ENCODE results near the gene APBB1IP. TPM values are rescaled to one million over a fixed set of nuclear protein-coding genes. Genes with fewer than 3 reads are reported as not detected.

Gene APBB1IP
- total and polyA plus RNA-seq, 2 of the 8 experiments (the other 6 are each of a cell fraction or from before 2014, with no cell fraction given), result 0.05 TPM; not detected in 1

GRCh38 chr10:26525586-26525985 lies 87.4 kb downstream of the APBB1IP start (continued):
- TF ChIP-seq, protein P1, sequence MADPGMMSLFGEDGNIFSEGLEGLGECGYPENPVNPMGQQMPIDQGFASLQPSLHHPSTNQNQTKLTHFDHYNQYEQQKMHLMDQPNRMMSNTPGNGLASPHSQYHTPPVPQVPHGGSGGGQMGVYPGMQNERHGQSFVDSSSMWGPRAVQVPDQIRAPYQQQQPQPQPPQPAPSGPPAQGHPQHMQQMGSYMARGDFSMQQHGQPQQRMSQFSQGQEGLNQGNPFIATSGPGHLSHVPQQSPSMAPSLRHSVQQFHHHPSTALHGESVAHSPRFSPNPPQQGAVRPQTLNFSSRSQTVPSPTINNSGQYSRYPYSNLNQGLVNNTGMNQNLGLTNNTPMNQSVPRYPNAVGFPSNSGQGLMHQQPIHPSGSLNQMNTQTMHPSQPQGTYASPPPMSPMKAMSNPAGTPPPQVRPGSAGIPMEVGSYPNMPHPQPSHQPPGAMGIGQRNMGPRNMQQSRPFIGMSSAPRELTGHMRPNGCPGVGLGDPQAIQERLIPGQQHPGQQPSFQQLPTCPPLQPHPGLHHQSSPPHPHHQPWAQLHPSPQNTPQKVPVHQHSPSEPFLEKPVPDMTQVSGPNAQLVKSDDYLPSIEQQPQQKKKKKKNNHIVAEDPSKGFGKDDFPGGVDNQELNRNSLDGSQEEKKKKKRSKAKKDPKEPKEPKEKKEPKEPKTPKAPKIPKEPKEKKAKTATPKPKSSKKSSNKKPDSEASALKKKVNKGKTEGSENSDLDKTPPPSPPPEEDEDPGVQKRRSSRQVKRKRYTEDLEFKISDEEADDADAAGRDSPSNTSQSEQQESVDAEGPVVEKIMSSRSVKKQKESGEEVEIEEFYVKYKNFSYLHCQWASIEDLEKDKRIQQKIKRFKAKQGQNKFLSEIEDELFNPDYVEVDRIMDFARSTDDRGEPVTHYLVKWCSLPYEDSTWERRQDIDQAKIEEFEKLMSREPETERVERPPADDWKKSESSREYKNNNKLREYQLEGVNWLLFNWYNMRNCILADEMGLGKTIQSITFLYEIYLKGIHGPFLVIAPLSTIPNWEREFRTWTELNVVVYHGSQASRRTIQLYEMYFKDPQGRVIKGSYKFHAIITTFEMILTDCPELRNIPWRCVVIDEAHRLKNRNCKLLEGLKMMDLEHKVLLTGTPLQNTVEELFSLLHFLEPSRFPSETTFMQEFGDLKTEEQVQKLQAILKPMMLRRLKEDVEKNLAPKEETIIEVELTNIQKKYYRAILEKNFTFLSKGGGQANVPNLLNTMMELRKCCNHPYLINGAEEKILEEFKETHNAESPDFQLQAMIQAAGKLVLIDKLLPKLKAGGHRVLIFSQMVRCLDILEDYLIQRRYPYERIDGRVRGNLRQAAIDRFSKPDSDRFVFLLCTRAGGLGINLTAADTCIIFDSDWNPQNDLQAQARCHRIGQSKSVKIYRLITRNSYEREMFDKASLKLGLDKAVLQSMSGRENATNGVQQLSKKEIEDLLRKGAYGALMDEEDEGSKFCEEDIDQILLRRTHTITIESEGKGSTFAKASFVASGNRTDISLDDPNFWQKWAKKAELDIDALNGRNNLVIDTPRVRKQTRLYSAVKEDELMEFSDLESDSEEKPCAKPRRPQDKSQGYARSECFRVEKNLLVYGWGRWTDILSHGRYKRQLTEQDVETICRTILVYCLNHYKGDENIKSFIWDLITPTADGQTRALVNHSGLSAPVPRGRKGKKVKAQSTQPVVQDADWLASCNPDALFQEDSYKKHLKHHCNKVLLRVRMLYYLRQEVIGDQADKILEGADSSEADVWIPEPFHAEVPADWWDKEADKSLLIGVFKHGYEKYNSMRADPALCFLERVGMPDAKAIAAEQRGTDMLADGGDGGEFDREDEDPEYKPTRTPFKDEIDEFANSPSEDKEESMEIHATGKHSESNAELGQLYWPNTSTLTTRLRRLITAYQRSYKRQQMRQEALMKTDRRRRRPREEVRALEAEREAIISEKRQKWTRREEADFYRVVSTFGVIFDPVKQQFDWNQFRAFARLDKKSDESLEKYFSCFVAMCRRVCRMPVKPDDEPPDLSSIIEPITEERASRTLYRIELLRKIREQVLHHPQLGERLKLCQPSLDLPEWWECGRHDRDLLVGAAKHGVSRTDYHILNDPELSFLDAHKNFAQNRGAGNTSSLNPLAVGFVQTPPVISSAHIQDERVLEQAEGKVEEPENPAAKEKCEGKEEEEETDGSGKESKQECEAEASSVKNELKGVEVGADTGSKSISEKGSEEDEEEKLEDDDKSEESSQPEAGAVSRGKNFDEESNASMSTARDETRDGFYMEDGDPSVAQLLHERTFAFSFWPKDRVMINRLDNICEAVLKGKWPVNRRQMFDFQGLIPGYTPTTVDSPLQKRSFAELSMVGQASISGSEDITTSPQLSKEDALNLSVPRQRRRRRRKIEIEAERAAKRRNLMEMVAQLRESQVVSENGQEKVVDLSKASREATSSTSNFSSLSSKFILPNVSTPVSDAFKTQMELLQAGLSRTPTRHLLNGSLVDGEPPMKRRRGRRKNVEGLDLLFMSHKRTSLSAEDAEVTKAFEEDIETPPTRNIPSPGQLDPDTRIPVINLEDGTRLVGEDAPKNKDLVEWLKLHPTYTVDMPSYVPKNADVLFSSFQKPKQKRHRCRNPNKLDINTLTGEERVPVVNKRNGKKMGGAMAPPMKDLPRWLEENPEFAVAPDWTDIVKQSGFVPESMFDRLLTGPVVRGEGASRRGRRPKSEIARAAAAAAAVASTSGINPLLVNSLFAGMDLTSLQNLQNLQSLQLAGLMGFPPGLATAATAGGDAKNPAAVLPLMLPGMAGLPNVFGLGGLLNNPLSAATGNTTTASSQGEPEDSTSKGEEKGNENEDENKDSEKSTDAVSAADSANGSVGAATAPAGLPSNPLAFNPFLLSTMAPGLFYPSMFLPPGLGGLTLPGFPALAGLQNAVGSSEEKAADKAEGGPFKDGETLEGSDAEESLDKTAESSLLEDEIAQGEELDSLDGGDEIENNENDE (IDR thresholded peaks at IDR 0.05; ENCODE audit: insufficient replicate concordance, low read length), result no peak

All from H1 (cell line).